ENCODE results near the gene TMEM91. TPM values are rescaled to one million over a fixed set of nuclear protein-coding genes. Genes with fewer than 3 reads are reported as not detected.
A peak's percentile ranks its signal among the peaks of the same experiment; 100 is the strongest.

TMEM91 gene
- total RNA-seq, 1 donor from 2014 or later: 52.6 TPM

DNA sequence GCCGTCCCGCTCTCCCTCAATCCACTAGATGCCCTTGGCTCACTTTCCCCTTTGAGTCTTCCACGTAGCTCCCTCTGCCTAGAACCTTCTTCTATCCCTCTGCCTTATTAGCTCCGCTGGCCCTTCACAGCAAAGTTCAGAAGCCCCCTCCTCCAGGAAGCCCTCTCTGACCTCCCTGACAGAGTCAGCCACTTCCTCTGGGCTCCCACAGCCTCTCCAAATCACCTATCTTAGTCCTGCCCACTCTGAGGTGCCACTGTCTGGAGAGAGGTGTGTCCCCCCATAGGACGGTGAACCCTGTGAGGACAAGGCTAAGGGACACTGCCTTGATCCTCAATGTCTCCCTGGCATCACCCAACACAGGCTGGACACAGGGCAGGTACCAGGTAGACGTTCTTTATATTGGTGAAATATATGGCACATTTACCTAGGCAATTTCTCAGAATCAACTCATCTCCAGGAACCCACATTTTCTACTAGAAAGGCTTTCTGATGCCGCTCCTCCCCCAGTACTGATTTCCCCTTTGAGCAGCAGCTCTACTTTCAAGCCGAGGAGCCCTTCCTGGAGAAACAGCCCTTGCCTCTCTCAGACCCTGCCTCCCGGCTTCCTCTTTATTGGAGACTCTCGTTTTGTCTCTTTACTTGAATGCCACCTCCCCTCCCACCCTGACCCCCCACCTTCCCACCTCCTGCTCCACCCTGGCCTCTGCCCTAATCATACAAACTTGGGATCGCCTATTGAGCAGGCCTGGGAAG lies 19.2 kb upstream of the TMEM91 start:
- peaks cover 8% of the 10 kb centered on the region for H3K9me3 Mint-ChIP-seq (ENCODE audit: unreplicated experiment)
- H3K4me3 Mint-ChIP-seq (ENCODE audit: unreplicated experiment): no peak overlapping the region
- H3K27ac Mint-ChIP-seq (ENCODE audit: unreplicated experiment): no peak overlapping the region
- TF ChIP-seq CTCF (IDR thresholded peaks at IDR 0.05; ENCODE audit: partially characterized antibody, unreplicated experiment): no peak
- DNase-seq: no peak
- peaks cover 1% of the 10 kb centered on the region for H3K4me1 Mint-ChIP-seq (ENCODE audit: low read depth, unreplicated experiment)
- H3K36me3 Mint-ChIP-seq (ENCODE audit: unreplicated experiment): no peaks in the 10 kb centered on the region
- peaks cover 11% of the 10 kb centered on the region for H3K27me3 Mint-ChIP-seq (ENCODE audit: unreplicated experiment)

DNA sequence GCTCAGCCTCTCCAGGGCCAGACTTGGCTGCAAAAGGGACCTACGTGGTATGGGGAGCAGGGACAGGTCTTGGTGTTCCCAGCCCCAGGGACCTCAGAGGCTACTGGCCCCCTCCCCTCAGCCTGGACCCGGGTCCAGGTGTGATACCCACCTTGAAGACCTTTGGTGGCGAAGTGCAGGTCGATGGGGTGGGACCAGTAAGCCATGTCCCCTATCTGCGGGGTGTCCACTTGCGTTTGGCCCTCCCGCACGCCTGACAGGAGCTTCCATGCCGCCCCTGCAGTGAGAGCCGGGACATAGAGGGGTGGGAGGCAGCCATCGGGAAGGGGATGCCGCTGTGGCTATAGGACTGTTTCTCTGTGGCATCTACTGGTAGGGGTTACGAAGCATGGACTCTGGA lies 18.6 kb upstream of the TMEM91 start:
- TF ChIP-seq CTCF (IDR thresholded peaks at IDR 0.05; ENCODE audit: partially characterized antibody, unreplicated experiment): no peak

DNA sequence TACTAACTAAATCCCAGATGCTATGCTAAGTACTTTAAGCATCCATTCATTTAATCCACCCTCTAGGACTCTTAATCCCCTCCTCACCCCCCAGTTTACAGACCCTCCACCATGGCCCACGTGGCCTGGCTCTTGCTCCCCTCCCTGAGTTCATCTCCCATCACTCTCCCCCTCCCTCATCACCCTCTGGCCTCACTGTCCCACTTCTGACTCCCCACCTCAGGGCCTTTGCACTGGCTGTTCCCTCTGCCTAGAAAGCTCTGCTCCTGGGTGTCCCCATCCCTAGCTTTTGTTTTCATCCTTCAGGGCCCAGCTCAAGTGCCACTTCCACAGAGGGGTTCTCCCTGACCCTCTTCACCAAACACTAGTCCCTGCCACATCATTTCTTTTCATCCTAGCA lies 16.6 kb upstream of the TMEM91 start:
- H3K4me3 Mint-ChIP-seq (ENCODE audit: unreplicated experiment): no peak overlapping the region
- peaks cover 13% of the 10 kb centered on the region for H3K27me3 Mint-ChIP-seq (ENCODE audit: unreplicated experiment)
- H3K36me3 Mint-ChIP-seq (ENCODE audit: unreplicated experiment): no peaks in the 10 kb centered on the region
- peaks cover 6% of the 10 kb centered on the region for H3K9me3 Mint-ChIP-seq (ENCODE audit: unreplicated experiment)
- no peak for TF ChIP-seq CTCF (IDR thresholded peaks at IDR 0.05; ENCODE audit: partially characterized antibody, unreplicated experiment)
- H3K4me1 Mint-ChIP-seq (ENCODE audit: low read depth, unreplicated experiment): peaks cover 1% of the 10 kb centered on the region
- no peak overlapping the region for H3K27ac Mint-ChIP-seq (ENCODE audit: unreplicated experiment)
- no peak for DNase-seq

More for the DNA sequence above, 18.6 kb upstream of the TMEM91 start:
- no peak for DNase-seq
- Mint-ChIP-seq H3K9me3 (ENCODE audit: unreplicated experiment) (peaks cover 8% of the 10 kb centered on the region), H3K27ac (ENCODE audit: unreplicated experiment) (no peak overlapping the region), H3K4me1 (ENCODE audit: low read depth, unreplicated experiment) (peaks cover 1% of the 10 kb centered on the region), H3K36me3 (ENCODE audit: unreplicated experiment) (no peaks in the 10 kb centered on the region), H3K4me3 (ENCODE audit: unreplicated experiment) (no peak overlapping the region), H3K27me3 (ENCODE audit: unreplicated experiment) (peaks cover 9% of the 10 kb centered on the region)

DNA sequence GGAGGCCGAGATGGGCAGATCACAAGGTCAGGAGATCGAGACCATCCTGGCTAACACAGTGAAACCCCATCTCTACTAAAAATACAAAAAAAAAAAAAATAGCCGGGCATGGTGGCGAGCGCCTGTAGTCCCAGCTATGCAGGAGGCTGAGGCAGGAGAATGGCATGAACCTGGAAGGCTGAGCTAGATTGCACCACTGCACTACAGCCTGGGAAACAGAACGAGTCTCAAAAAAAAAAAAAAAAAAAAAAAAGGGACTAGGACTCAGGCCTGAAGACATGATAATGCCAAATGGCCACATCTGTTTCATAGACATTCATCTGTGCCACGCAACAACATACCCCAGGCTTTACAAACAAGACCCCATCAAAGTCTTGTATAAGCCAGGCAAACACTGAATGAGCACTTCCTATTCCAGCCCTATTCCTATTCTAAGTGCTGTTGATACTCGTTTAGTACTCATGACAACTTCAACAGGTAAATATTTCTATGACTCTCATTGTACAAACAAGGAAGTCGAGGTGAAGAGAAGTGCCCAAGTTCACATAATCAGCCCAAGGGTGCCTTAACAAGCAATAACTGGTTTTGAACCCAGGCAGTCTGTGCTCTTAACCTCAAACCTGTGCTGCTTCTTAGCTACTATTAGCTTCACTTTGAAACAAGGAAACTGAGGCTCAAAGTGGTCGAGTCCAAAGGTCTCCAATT lies 14.0 kb upstream of the TMEM91 start:
- no peak for DNase-seq
- H3K36me3 Mint-ChIP-seq (ENCODE audit: unreplicated experiment): no peaks in the 10 kb centered on the region
- no peak for TF ChIP-seq CTCF (IDR thresholded peaks at IDR 0.05; ENCODE audit: partially characterized antibody, unreplicated experiment)
- H3K4me1 Mint-ChIP-seq (ENCODE audit: low read depth, unreplicated experiment): no peaks in the 10 kb centered on the region
- H3K27ac Mint-ChIP-seq (ENCODE audit: unreplicated experiment): no peak overlapping the region
- peak overlapping the region; percentile 94 for H3K4me3 Mint-ChIP-seq (ENCODE audit: unreplicated experiment)
- H3K9me3 Mint-ChIP-seq (ENCODE audit: unreplicated experiment): no peaks in the 10 kb centered on the region
- H3K27me3 Mint-ChIP-seq (ENCODE audit: unreplicated experiment): peaks cover 6% of the 10 kb centered on the region

GRCh38 chr19:41363371-41363752 lies 13.0 kb upstream of the TMEM91 start:
- no peaks in the 10 kb centered on the region for H3K4me1 Mint-ChIP-seq (ENCODE audit: low read depth, unreplicated experiment)
- peak overlapping the region; percentile 94 for H3K4me3 Mint-ChIP-seq (ENCODE audit: unreplicated experiment)
- no peak for DNase-seq
- no peaks in the 10 kb centered on the region for H3K36me3 Mint-ChIP-seq (ENCODE audit: unreplicated experiment)
- TF ChIP-seq CTCF (IDR thresholded peaks at IDR 0.05; ENCODE audit: partially characterized antibody, unreplicated experiment): no peak
- no peaks in the 10 kb centered on the region for H3K9me3 Mint-ChIP-seq (ENCODE audit: unreplicated experiment)
- H3K27ac Mint-ChIP-seq (ENCODE audit: unreplicated experiment): peak overlapping the region; percentile 96
- peaks cover 6% of the 10 kb centered on the region for H3K27me3 Mint-ChIP-seq (ENCODE audit: unreplicated experiment)

All from glutamatergic neuron (in vitro differentiated cells).